Measurements from ENCODE around the gene HCCS.

GRCh38 chrX:11125060-11125459, 13.9 kb downstream of the HCCS start:
- TF ChIP-seq CTCF (conservative IDR thresholded peaks at IDR 0.05; ENCODE audit: low read depth in 2 of 2), result no peak
- no peak for TF ChIP-seq NANOG (IDR thresholded peaks at IDR 0.05; ENCODE audit: borderline replicate concordance)
- TF ChIP-seq EZH2 (IDR thresholded peaks at IDR 0.05; ENCODE audit: low read depth, unreplicated experiment), result no peak
- no peak for TF ChIP-seq ZNF462 (CRISPR knock-in tag; IDR thresholded peaks at IDR 0.05)
- TF ChIP-seq POLR2AphosphoS5 (IDR thresholded peaks at IDR 0.05; ENCODE audit: low read depth), result no peak
- TF ChIP-seq JUNB (IDR thresholded peaks at IDR 0.05; ENCODE audit: unreplicated experiment), result no peak
- no peak for TF ChIP-seq CREB1 (CRISPR knock-in tag; IDR thresholded peaks at IDR 0.05; ENCODE audit: low read depth)
- no peak for TF ChIP-seq REST (IDR thresholded peaks at IDR 0.05; ENCODE audit: unreplicated experiment)
- TF ChIP-seq EZH2phosphoT487 (IDR thresholded peaks at IDR 0.05; ENCODE audit: unreplicated experiment), result no peak
- TF ChIP-seq STAT1 (IDR thresholded peaks at IDR 0.05; ENCODE audit: unreplicated experiment), result no peak

Measured in GM23338 (cell line).